DND-41 (cell line): ENCODE measurements around the gene PAK5.

Source experiments
- CTCF ChIP-seq: IDR thresholded peaks from 2 replicates; pipeline ENCODE4 v1.5.1; 2012; ENCODE audit warnings: borderline replicate concordance, low read length, moderate library complexity, mild to moderate bottlenecking; ENCODE audit not compliant: poor library complexity, severe bottlenecking; ENCODE audit errors: extremely low read depth
- EZH2 ChIP-seq: IDR thresholded peaks from 3 replicates; pipeline ENCODE4 v1.6.1; 2012; ENCODE audit warnings: borderline replicate concordance, low read depth, mild to moderate bottlenecking, moderate library complexity, low read length, inconsistent platforms; ENCODE audit not compliant: severe bottlenecking

DNA sequence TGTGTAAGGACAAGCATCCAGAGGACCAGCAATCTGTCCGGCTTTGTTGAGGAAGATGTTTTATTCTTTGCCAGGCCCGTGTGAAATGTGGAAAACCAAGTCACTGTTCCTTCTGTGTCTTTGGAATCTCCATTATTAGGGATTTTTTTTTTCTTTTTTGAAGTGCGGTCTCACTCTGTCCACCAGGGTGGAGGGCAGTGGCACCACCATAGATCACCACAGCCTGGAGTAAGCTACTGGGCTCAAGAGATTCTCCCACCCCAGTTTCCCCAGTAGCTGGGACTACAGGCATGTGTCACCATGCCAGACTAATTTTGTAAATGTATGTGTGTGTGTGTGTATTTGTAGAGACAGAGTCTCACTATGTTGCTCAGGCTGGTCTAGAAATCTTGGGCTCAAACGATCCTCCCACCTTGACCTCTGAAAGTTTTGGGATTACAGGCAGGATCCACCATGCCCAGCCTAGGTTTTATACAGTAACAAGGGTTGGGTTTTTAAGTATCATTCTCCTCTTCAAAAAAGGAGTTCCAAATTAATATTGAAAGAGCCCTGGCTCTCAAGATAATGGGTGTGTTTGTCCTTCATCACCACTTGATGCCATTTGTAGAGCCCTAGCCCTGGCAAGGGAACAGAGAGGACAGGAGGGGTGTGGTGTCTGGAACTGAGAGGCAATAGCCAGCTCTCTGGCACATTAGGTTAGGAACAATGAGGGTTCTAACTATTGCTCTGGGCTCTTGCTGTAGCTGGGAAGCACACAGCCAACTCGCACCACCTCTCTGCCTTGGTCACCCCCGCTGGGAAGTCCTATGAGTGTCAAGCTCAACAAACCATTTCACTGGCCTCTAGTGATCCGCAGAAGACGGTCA is 321.3 kb downstream of the PAK5 start:
- TF ChIP-seq CTCF (no peak), EZH2 (no peak)
